H1 (cell line): ENCODE measurements around the gene SYNJ1. TPM values are rescaled to one million over a fixed set of nuclear protein-coding genes. Genes with fewer than 3 reads are reported as not detected.

Experiments used
- CTCF ChIA-PET: fragments of 300-600 bp; sonication (Branson Sonifier 250); formaldehyde crosslinking; loops from one replicate; lab custom pipeline; 2021; ENCODE audit not compliant: partially characterized antibody; lab: Charles Lee
- POLR2A ChIA-PET: fragments of 300-600 bp; sonication (Branson Sonifier 250); formaldehyde crosslinking; loops from one replicate; lab custom pipeline; 2021; ENCODE audit warnings: inconsistent platforms; ENCODE audit not compliant: partially characterized antibody; lab: Charles Lee
- DNase-seq, 2 experiments: peaks; one replicate each; pipeline versions ENCODE4 v3.0.0 to v3.0.0-alpha.2; 2010 to 2022; ENCODE audit warnings: low spot score in 2 of 2, low read depth in 1 of 2, mixed read lengths in 1 of 2
- FAIRE-seq: peaks from 2 replicates; lab custom pipeline; 2011; peaks lifted over from hg19 to GRCh38; lab: Jason Lieb, UNC
- H2AFZ ChIP-seq: 2 replicates; pipeline ENCODE4 v1.8.1; 2012; ENCODE audit warnings: low read length, inconsistent platforms
- H2AK5ac ChIP-seq: 2 replicates; pipeline ENCODE4 v1.6.1; 2013; ENCODE audit warnings: low read depth, low read length
- H2BK120ac ChIP-seq: replicated peaks from 2 replicates; pipeline ENCODE3; 2013; ENCODE audit warnings: low read depth, low read length, inconsistent platforms
- H2BK12ac ChIP-seq: 2 replicates; pipeline ENCODE4 v1.6.1; 2013; ENCODE audit warnings: low read depth, low read length
- H2BK15ac ChIP-seq: 2 replicates; pipeline ENCODE4 v1.6.1; 2013; ENCODE audit warnings: low read length
- H2BK20ac ChIP-seq: 2 replicates; pipeline ENCODE4 v1.6.1; 2013; ENCODE audit warnings: low read length
- H2BK5ac ChIP-seq: 2 replicates; pipeline ENCODE4 v1.6.1; 2013; ENCODE audit warnings: low read depth, low read length
- H3K14ac ChIP-seq: 2 replicates; pipeline ENCODE4 v1.6.1; 2013; ENCODE audit warnings: inconsistent platforms; ENCODE audit not compliant: insufficient read length
- H3K18ac ChIP-seq: 2 replicates; pipeline ENCODE4 v1.6.1; 2013; ENCODE audit warnings: low read length; ENCODE audit errors: extremely low read depth
- H3K23ac ChIP-seq: 2 replicates; pipeline ENCODE4 v1.6.1; 2013; ENCODE audit warnings: inconsistent platforms; ENCODE audit not compliant: insufficient read length
- H3K23me2 ChIP-seq: 2 replicates; pipeline ENCODE4 v1.6.1; 2013; ENCODE audit warnings: low read depth, low read length
- H3K27ac ChIP-seq: 2 replicates; pipeline ENCODE4 v1.6.1; 2011; ENCODE audit warnings: low read depth, low read length, inconsistent platforms
- H3K27me3 ChIP-seq, 4 experiments: replicated peaks in 1 of 4; 1 replicate in 1 of 4; 2 replicates in 3 of 4; pipeline versions ENCODE4 v1.6.1 to v1.8.1; 2011 to 2013; ENCODE audit warnings: low read length in 3 of 4, mild to moderate bottlenecking in 3 of 4, inconsistent platforms in 2 of 4, mixed read lengths in 2 of 4, moderate library complexity in 1 of 4; ENCODE audit not compliant: control insufficient read depth in 3 of 4, insufficient read depth in 3 of 4; ENCODE audit errors: extremely low read depth in 1 of 4
- H3K36me3 ChIP-seq, 4 experiments: 2 replicates each; pipeline versions ENCODE4 v1.6.1 to v1.8.1; 2011 to 2013; ENCODE audit warnings: mild to moderate bottlenecking in 4 of 4, low read length in 3 of 4, moderate library complexity in 2 of 4, control low read depth in 1 of 4, inconsistent platforms in 1 of 4; ENCODE audit not compliant: insufficient read depth in 4 of 4, control insufficient read depth in 2 of 4
- H3K4ac ChIP-seq: replicated peaks from 2 replicates; pipeline ENCODE3; 2013; ENCODE audit warnings: low read length, low read depth, mixed read lengths, inconsistent platforms; ENCODE audit not compliant: insufficient read length
- H3K4me1 ChIP-seq, 4 experiments: replicated peaks in 1 of 4; 1 replicate in 1 of 4; 2 replicates in 3 of 4; pipeline versions ENCODE4 v1.6.1 to v1.8.1; 2011 to 2013; ENCODE audit warnings: low read length in 3 of 4, inconsistent platforms in 2 of 4, mixed read lengths in 1 of 4; ENCODE audit not compliant: insufficient read depth in 4 of 4, control insufficient read depth in 3 of 4
- H3K4me2 ChIP-seq, 2 experiments: 2 replicates each; pipeline versions ENCODE4 v1.6.1 to v1.8.1; 2011 to 2013; ENCODE audit warnings: low read depth in 2 of 2, low read length in 2 of 2, control low read depth in 1 of 2, inconsistent platforms in 1 of 2, mild to moderate bottlenecking in 1 of 2; ENCODE audit not compliant: insufficient read depth in 1 of 2
- H3K4me3 ChIP-seq, 4 experiments: fragments of 200-600, 300-600 bp in 1 of 4; sonication (generic), shearing (Covaris generic), sonication (Bioruptor Twin) in 1 of 4; 2 replicates each; pipeline versions ENCODE4 v1.5.1 to v1.8.1; 2011 to 2016; ENCODE audit warnings: low read length in 4 of 4, low read depth in 3 of 4, control low read depth in 2 of 4, inconsistent platforms in 2 of 4, mild to moderate bottlenecking in 2 of 4, mixed read lengths in 1 of 4, moderate library complexity in 1 of 4; ENCODE audit not compliant: insufficient read depth in 2 of 4; ENCODE audit errors: extremely low read depth in 1 of 4
- H3K56ac ChIP-seq: replicated peaks from 2 replicates; pipeline ENCODE3; 2013; ENCODE audit warnings: low read depth, mild to moderate bottlenecking, mixed read lengths, low read length, inconsistent platforms; ENCODE audit not compliant: insufficient read length
- H3K79me1 ChIP-seq: 2 replicates; pipeline ENCODE4 v1.6.1; 2013; ENCODE audit warnings: low read depth, low read length, control low read depth
- H3K79me2 ChIP-seq, 2 experiments: 2 replicates each; pipeline versions ENCODE4 v1.6.1 to v1.8.1; 2012 to 2013; ENCODE audit warnings: low read length in 2 of 2, mild to moderate bottlenecking in 2 of 2, inconsistent platforms in 1 of 2; ENCODE audit not compliant: insufficient read depth in 2 of 2, control insufficient read depth in 1 of 2
- H3K9ac ChIP-seq, 4 experiments: replicated peaks in 1 of 4; 1 replicate in 1 of 4; 2 replicates in 3 of 4; pipeline versions ENCODE4 v1.6.1 to v1.8.1; 2011 to 2013; ENCODE audit warnings: low read depth in 3 of 4, low read length in 3 of 4, control low read depth in 2 of 4, mild to moderate bottlenecking in 2 of 4, moderate library complexity in 2 of 4, inconsistent platforms in 1 of 4; ENCODE audit errors: extremely low read depth in 1 of 4
- H3K9me3 ChIP-seq, 2 experiments: 2 replicates each; pipeline versions ENCODE4 v1.6.1 to v1.8.1; 2012 to 2013; ENCODE audit warnings: mild to moderate bottlenecking in 2 of 2, moderate library complexity in 2 of 2, control low read depth in 1 of 2, inconsistent platforms in 1 of 2, low read depth in 1 of 2, low read length in 1 of 2, mixed read lengths in 1 of 2; ENCODE audit not compliant: insufficient read depth in 2 of 2
- H4K20me1 ChIP-seq, 2 experiments: replicated peaks in 1 of 2; 2 replicates each; pipeline versions ENCODE3 to v1.8.1; 2011 to 2013; ENCODE audit warnings: inconsistent platforms in 2 of 2, low read length in 2 of 2, mild to moderate bottlenecking in 1 of 2; ENCODE audit not compliant: insufficient read depth in 2 of 2, control insufficient read depth in 1 of 2
- H4K5ac ChIP-seq: 2 replicates; pipeline ENCODE4 v1.6.1; 2013; ENCODE audit warnings: low read length, low read depth, mixed read lengths, inconsistent platforms; ENCODE audit not compliant: insufficient read length
- H4K8ac ChIP-seq: 2 replicates; pipeline ENCODE4 v1.8.0; 2013; ENCODE audit warnings: mild to moderate bottlenecking, moderate library complexity, low read length, inconsistent platforms; ENCODE audit not compliant: insufficient read depth; ENCODE audit errors: extremely low read depth
- H4K91ac ChIP-seq: replicated peaks from 2 replicates; pipeline ENCODE3; 2013; ENCODE audit warnings: low read length, mixed read lengths, inconsistent platforms; ENCODE audit not compliant: insufficient read length
- BACH1 ChIP-seq: IDR thresholded peaks from 2 replicates; pipeline ENCODE4 v1.6.1; 2012; ENCODE audit warnings: low read length, improper control_type of control experiment
- EP300 ChIP-seq, 2 experiments: IDR thresholded peaks; 1 replicate in 1 of 2; 2 replicates in 1 of 2; pipeline ENCODE4 v1.6.1; 2011 to 2012; ENCODE audit warnings: low read depth in 2 of 2, low read length in 2 of 2, mild to moderate bottlenecking in 2 of 2, borderline replicate concordance in 1 of 2, inconsistent platforms in 1 of 2, moderate library complexity in 1 of 2
- FOSL1 ChIP-seq: IDR thresholded peaks from 2 replicates; pipeline ENCODE4 v1.6.1; 2011; ENCODE audit warnings: mild to moderate bottlenecking, low read depth, low read length, moderate library complexity; ENCODE audit not compliant: insufficient read depth
- HDAC2 ChIP-seq, 2 experiments: fragments of 300-600 bp in 1 of 2; sonication (generic) in 1 of 2; IDR thresholded peaks; 2 replicates each; pipeline ENCODE4 v1.6.1; 2011 to 2012; ENCODE audit warnings: low read depth in 2 of 2, low read length in 2 of 2, mild to moderate bottlenecking in 2 of 2, moderate library complexity in 2 of 2, borderline replicate concordance in 1 of 2, inconsistent platforms in 1 of 2
- JUND ChIP-seq: IDR thresholded peaks from 2 replicates; pipeline ENCODE4 v1.6.1; 2011; ENCODE audit warnings: mild to moderate bottlenecking, improper control_type of control experiment, low read length
- MAX ChIP-seq: IDR thresholded peaks from 2 replicates; pipeline ENCODE4 v1.6.1; 2012; ENCODE audit warnings: inconsistent platforms
- POLR2A ChIP-seq, 2 experiments: IDR thresholded peaks; 1 replicate in 1 of 2; 2 replicates in 1 of 2; pipeline ENCODE4 v1.6.1; 2011; ENCODE audit warnings: low read depth in 2 of 2, low read length in 2 of 2, mild to moderate bottlenecking in 2 of 2; ENCODE audit errors: control extremely low read depth in 1 of 2
- TAF1 ChIP-seq: IDR thresholded peaks from 2 replicates; pipeline ENCODE4 v1.6.1; 2011; ENCODE audit warnings: mild to moderate bottlenecking, low read depth, low read length
- TBP ChIP-seq: IDR thresholded peaks from 2 replicates; pipeline ENCODE4 v1.6.1; 2011; ENCODE audit warnings: low read depth, low read length, improper control_type of control experiment
- WGBS, 2 experiments: shearing (Covaris generic) in 1 of 2; methylation state at CpG; one replicate each; pipeline versions ENCODE4 v1.1.6 to v1.1.7; 2013 to 2015; ENCODE audit warnings: low lambda C conversion rate in 2 of 2, mixed read lengths in 2 of 2, inconsistent platforms in 1 of 2, low coverage in 1 of 2, missing lambda C conversion rate in 1 of 2; ENCODE audit not compliant: insufficient replicate concordance in 2 of 2, insufficient coverage in 1 of 2, insufficient read length in 1 of 2; ENCODE audit errors: extremely low coverage in 1 of 2, missing lambda C conversion rate in 1 of 2; 5-methylcytosine and 5-hydroxymethylcytosine counted together
- polyA plus RNA-seq, 7 experiments: library from polyadenylated mRNA; depleted of rRNA in 3 of 7; stranded (reverse) in 5 of 7; unstranded in 2 of 7; fragments of >200 nt in 5 of 7; fragments of 200-250 nt in 2 of 7; gene quantifications; 1 replicate in 5 of 7; 2 replicates in 1 of 7; 4 replicates in 1 of 7; pipeline versions ENCODE4 v1.2.1 to v1.2.3, GENCODE V29; 2011 to 2013; ENCODE audit warnings: missing spikeins in 2 of 7, mixed read lengths in 2 of 7
- total RNA-seq: library from RNA; stranded (reverse); fragmentation: NEBNext Ultra II Directional; extraction: Animal tissue kit (Norgen Biotek cat#: 25700); gene quantifications from 2 replicates; pipeline ENCODE4 v1.2.1, GENCODE V29; 2021

SYNJ1 gene
- total and polyA plus RNA-seq, 2 of the 8 experiments (the other 6 are each of a cell fraction or from before 2014, with no cell fraction given), result 1.3 to 4.3 TPM

- no peak overlapping the region for H2AFZ ChIP-seq
- no peaks in the 10 kb centered on the region for H4K20me1 ChIP-seq
- H4K91ac ChIP-seq, result no peak overlapping the region
- peak overlapping the region; percentile 13; the same call in 1 of the 2 replicates for H2BK20ac ChIP-seq
- 88% methylated on average over 4 of the region's 4 CpGs; no CpG with 5 or more reads in 1 of the 2 experiments for WGBS, 2 experiments
- no peak overlapping the region; the same call in 1 of the 2 replicates for H2BK12ac ChIP-seq
- no peak for DNase-seq
- TF ChIP-seq FOSL1, result no peak
- no peak for TF ChIP-seq BACH1
- TF ChIP-seq TAF1, result no peak
- no peak for TF ChIP-seq TBP
- no peak for TF ChIP-seq MAX
- TF ChIP-seq JUND, result no peak
- no peak for TF ChIP-seq HDAC2 (IDR thresholded peaks at IDR 0.05; ENCODE audit: borderline replicate concordance in 1 of 2, low read depth in 2 of 2, low read length in 2 of 2)
- TF ChIP-seq EP300 (IDR thresholded peaks at IDR 0.05; ENCODE audit: borderline replicate concordance in 1 of 2, low read depth in 2 of 2, low read length in 2 of 2), result no peak
- no peak for TF ChIP-seq POLR2A (IDR thresholded peaks at IDR 0.05; ENCODE audit: control extremely low read depth in 1 of 2, low read depth in 2 of 2, low read length in 2 of 2)
- TF ChIP-seq, all 59 proteins: peak for 0
- CTCF ChIA-PET, result interaction anchor here (0.7 kb wide), 1 partner anchor 17 kb away, joined by 3 read pairs; no protein-coding TSS in a partner anchor
- Histone ChIP-seq H3K4me3 (no peak overlapping the region), H3K4me2 (no peak overlapping the region), H3K23me2 (no peaks in the 10 kb centered on the region), H2BK5ac (no peak overlapping the region; the same call in 1 of the 2 replicates), H4K5ac (no peak overlapping the region), H2AK5ac (no peak overlapping the region), H3K79me2 (no peaks in the 10 kb centered on the region), H3K23ac (no peak overlapping the region), H3K9ac (no peak overlapping the region), H3K4ac (no peak overlapping the region), H3K9me3 (no peaks in the 10 kb centered on the region), H4K8ac (no peak overlapping the region), H2BK120ac (no peak overlapping the region), H2BK15ac (peak overlapping the region; percentile 31; the same call in 1 of the 2 replicates), H3K18ac (no peak overlapping the region), H3K36me3 (no peaks in the 10 kb centered on the region), H3K56ac (no peak overlapping the region), H3K14ac (no peak overlapping the region), H3K79me1 (no peaks in the 10 kb centered on the region), H3K4me1 (peaks cover 0 to 2% (median 1%) of the 10 kb centered on the region in 4 experiments; a peak in 2 of 7 replicates), H3K27me3 (no peaks in the 10 kb centered on the region), H3K27ac (no peak overlapping the region)
- POLR2A ChIA-PET, result no interaction called here
- FAIRE-seq, result no peak
Measured at GRCh38 chr21:32705901-32706300, 21.9 kb downstream of the SYNJ1 start.
